ENCODE measurements around the gene KRT17.

- no peak for TF ChIP-seq CTCF (conservative IDR thresholded peaks at IDR 0.05; ENCODE audit: low read depth, low read length)
- no peak for TF ChIP-seq NFE2L2 (IDR thresholded peaks at IDR 0.05; ENCODE audit: low read depth, low read length)
- no peak for TF ChIP-seq BHLHE40 (IDR thresholded peaks at IDR 0.05; ENCODE audit: low read depth, low read length)
Measured at GRCh38 chr17:41638941-41639340, 14.6 kb upstream of the KRT17 start.

Data from IMR-90 (cell line).